Peyer's patch (tissue), 4 donors: ENCODE results near the gene ZP2.
"Not testable (repeated sequence)": the region's sequence is repeated elsewhere in the genome, so short reads cannot be mapped to it uniquely, and the experiment has no call there.

Experiments
- CTCF ChIP-seq, 6 experiments: fragments of 450-650 bp in 4 of 6; fragments of 200-600 bp in 2 of 6; sonication (generic) in 1 of 6; IDR thresholded peaks; one replicate each; pipeline ENCODE4 v1.5.1; 2017 to 2019; ENCODE audit warnings: antibody characterized with exemption in 6 of 6, mild to moderate bottlenecking in 3 of 6, moderate library complexity in 1 of 6
- POLR2A ChIP-seq, 2 donors: fragments of 450-650 bp; IDR thresholded peaks; one replicate each; pipeline ENCODE4 v1.5.1; 2017; ENCODE audit warnings: antibody characterized with exemption in 2 of 2, mild to moderate bottlenecking in 2 of 2, moderate library complexity in 2 of 2

GRCh38 chr16:21153124-21153729 lies 58.1 kb downstream of the ZP2 start:
- not testable (repeated sequence) for TF ChIP-seq POLR2A, CTCF (IDR thresholded peaks at IDR 0.05)
